ENCODE data around the gene SLC22A6.

DNA sequence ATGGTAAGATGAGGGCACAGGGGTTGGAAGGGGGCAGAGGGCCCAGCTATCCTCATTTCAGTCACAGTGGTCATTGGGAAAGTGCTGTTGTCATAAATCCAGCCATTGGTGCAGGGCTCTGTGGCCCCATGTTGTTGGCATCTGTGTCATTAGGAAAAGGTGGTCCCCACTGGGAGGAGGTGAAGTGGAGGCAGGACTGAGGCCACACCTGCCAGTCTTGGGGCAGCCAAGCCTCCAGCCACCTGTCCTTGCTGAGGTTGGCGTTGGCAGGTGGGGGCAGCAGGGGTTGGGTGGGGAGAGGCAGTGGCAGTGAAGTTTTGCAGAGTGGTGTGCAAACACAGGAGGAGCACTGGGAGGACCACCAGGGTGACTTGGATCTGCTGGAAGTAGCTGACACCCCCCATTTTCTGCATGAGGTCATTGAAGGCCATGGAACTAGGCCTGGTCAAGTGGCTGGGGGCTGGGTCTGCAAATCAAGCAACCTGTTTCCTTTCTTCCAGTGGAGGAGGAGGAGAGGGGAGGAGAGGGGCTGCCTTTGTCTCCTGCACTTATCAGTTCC is 25.3 kb downstream of the SLC22A6 start:
- no peak for TF ChIP-seq GABPA (IDR thresholded peaks at IDR 0.05; ENCODE audit: low read depth, low read length)
- no peak for TF ChIP-seq GABPA (CRISPR knock-in tag; IDR thresholded peaks at IDR 0.05; ENCODE audit: low read depth)
- TF ChIP-seq ZNF878 (CRISPR knock-in tag; IDR thresholded peaks at IDR 0.05) = no peak
- no peak for TF ChIP-seq POLR2AphosphoS5 (IDR thresholded peaks at IDR 0.05; ENCODE audit: low read depth, low read length)
- TF ChIP-seq ZNF142 (CRISPR knock-in tag; IDR thresholded peaks at IDR 0.05) = no peak
- no peak for TF ChIP-seq SIN3A (IDR thresholded peaks at IDR 0.05; ENCODE audit: borderline replicate concordance, low read depth, low read length)
- no peak for TF ChIP-seq RBFOX2 (IDR thresholded peaks at IDR 0.05; ENCODE audit: low read depth, low read length)
- no peak for TF ChIP-seq CTCF (CRISPR knock-in tag; IDR thresholded peaks at IDR 0.05)
- no peak for TF ChIP-seq BHLHE40 (IDR thresholded peaks at IDR 0.05; ENCODE audit: low read length)

All from HepG2 (cell line).